Frontal cortex (tissue), 4 donors: ENCODE measurements around the gene TWIST2. TPM values are rescaled to one million over a fixed set of nuclear protein-coding genes. Genes with fewer than 3 reads are reported as not detected.

ENCODE experiments used
- DNase-seq, 2 donors: peaks; one replicate each; pipeline ENCODE4 v3.0.0; 2012; ENCODE audit warnings: low spot score in 2 of 2
- FAIRE-seq: peaks from 2 replicates; lab custom pipeline; 2012; peaks lifted over from hg19 to GRCh38; lab: Jason Lieb, UNC
- total RNA-seq: library from RNA; depleted of rRNA; stranded (reverse); fragments of >200 nt; gene quantifications from one replicate; pipeline ENCODE4 v1.2.3, GENCODE V29; 2014
- donor health status: control.
- donor health status: control.
- donor health status: control.

The TWIST2 gene
- total RNA-seq, 1 donor from 2014 or later, result not detected

DNA sequence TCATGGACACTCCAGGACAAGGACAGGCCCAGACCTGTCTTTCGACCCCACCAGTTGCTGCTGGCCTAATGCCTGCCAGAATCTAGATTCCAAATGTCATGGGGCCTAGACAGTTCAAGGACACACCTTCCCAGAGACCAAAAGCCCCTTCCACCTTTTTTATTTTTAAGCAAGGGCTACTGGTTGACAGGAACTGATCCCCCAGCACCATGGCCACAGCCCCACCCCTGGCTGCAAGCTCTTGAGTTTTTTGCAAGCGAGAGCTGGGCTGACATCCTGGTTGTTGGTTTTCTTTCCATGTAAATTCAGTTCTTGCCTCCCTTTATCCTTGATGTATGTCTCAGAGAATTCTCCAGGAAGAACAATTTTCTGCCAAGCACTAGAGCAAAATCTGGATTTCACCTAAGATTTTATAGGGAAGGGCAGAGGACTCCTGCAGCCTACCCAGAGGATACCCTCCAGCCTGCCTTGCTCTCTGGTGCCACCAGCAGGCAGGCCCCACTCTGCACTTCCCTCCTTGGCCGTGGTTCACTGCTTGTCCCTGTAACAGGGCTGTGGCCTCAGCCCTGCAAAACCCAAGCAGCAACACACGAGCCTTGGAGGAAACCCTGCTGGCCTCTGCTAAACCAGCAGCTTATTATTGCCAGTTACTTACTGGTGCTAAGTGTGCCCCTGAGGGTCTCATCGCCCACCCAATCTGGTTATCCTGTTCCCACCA lies 97.7 kb downstream of the TWIST2 start:
- FAIRE-seq, result no peak
- peak in 1 of 2 donors; percentile 37 for DNase-seq

DNA sequence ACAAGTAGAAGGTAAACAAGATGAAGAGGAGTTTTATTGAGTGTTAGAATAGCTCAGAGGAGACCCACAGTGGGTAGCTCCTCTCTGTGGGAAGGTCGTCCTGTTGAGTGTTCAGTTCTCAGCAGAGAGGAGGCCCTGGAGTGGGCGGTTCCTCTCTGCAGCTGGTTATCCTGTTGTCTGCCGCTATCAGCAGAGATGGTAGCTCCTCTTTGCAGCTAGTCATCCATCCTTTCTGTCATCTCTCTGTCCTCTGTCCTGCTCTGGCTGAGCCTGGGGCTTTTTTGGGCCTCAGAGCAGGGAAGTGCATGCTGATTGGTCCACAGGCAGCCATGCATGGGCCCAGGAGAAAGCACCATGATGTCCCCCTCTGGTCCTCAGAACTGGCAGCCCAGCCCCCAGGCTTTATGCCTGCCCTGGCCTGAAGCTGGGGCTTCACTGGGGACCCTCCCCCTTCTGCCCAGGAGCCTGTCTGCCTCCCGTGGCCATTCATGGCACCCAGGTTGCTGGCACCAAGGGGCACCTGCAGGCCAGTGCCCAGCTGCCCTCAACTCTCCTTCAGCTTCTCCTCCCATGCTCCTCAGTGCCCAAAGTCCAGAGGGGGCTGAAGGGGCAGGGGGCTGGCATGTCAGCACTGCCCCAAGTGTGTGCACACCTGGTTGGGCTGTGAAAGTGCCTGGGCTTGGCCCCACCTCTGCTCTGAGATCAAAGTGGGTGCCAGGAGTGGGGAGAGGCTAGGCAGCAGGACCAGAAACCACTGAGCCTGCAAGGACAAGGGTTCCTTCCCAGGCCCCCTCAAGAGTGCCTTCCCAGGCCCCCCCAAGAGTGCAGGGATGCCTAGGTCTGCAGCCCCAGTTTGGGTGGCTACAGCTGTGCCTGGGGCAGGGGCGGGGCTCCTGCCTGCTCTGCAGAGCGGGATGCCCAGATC lies 98.7 kb downstream of the TWIST2 start:
- DNase-seq (no peak), FAIRE-seq (no peak)

DNA sequence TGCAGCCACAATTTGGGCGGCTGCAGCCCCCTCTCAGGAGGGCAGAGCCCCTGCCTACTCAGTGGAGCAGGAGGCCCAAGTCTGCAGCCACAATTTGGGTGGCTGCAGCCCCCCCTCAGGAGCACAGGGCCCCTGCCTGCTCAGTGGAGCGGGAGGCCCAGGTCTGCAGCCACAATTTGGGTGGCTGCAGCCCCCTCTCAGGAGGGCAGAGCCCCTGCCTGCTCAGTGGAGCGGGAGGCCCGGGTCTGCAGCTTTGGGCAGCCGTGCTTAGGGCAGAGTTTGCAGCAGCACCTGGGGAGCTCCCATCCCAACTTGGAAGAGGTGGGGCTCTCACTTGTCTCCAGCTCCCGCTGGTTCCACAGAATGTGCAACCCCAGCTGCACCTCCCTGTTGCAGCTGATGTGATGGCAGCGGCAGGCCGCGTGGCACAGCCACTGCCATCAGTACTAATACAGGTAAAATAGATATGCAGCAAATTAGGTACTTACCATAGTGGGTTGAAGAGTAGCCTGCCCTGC lies 99.4 kb downstream of the TWIST2 start:
- FAIRE-seq (no peak), DNase-seq (no peak)

DNA sequence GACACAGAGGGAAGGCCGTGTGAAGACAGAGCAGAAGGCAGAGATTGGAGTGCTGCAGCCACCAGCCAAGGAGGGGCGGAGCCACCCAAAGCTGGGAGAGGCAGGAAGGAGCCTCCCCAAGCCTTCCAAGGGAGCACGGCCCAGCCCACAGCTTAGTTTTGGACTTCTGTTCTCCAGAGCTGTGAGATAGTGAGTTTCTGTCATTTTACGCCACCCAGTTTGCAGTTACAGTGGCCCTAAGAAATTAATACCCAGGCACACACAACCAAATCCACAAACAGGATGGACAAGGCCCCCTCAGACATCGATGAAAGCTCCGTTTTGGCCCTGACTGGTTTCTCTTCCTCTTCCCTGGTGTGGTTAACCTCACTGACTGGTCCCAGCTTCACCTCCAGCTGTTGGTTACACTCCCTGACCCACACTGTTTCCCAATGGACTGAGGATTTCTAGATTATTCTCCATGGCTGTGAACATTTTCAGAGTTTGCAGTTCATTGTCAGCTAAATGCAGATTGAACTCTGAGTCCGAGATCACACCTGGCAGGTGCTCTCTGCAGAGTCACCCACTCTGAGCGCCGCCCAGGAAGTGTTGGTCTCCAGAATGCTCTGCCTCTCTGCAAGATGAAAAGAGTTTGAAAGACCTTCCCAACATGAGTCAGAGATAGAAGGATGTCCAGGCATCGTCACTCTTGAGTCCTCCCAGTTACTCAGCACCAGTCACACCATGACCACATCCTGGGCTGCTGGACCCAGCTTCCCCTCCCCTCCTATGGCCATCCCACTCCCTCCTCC lies 100.2 kb downstream of the TWIST2 start:
- no peak for DNase-seq
- FAIRE-seq, result no peak

DNA sequence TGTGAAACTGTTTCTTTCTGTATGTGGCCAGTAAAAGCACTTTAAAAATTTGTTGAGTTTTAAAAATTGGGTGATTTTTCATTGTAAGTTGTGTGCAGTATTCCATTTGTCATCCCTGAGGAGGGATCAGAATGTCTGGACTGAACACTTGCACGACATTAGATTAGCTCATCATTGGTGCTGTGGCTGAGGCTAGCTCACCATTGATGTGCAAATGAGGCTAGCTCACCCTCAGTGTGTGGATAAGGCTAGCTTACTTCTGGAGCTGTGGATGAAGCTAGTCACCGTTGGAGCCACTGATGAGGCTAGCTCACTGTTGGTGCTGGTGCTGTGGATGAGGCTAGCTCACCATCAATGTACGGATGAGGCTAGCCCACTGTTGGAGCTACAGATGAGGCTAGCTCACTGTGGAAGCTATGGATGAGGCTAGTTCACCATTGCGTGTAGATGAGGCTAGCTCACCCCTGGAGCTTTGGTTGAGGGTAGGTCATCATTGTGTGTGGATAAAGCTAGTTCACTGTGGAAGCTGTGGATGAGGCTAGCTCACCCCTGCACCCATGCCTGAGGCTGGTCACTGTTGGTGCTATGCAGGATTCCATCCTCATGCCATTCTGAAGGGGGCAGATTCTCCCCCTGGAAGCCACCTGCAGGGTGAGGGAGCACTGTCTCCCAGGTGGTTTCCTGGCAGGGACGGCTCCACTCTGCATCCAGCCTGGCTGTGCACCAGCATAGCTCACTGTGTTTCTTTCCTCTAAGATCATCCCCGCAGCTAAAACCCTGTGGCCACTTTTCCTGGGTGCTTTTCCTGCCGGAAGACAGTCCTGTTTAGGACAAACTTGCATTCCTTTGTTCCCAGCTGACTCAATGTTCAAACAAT lies 101.1 kb downstream of the TWIST2 start:
- no peak for DNase-seq
- FAIRE-seq, result no peak

DNA sequence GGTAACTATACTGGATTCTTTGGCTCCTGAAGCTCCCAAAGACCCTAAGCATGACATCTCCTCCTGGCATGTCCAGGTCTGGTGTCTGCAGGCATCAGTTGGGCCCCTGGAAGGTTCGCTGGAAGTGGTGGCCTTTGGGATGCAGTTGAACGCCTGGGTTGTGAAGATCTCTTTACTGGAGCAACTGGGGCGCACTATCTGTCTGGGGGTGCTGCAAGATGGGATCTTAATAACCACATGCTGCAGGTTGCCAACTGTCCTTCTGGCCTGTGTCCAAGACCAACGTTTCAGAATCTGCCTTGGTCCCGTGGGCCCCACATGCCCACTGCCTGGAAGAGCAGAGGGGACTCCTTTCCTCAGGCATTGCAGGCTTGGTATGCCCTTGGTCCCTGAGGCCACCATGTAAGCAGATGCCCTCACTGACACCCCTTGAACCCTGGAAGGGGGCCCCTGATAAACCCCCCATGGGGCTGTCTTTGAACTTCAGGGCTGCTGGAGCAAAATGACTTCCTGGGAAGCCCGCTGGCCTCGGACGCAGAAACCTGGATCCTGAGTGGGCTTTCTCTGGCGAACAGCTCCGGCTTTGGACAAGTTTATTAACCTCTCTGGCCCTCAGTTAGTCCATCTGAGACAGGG lies 101.9 kb downstream of the TWIST2 start:
- FAIRE-seq, result no peak
- no peak for DNase-seq

DNA sequence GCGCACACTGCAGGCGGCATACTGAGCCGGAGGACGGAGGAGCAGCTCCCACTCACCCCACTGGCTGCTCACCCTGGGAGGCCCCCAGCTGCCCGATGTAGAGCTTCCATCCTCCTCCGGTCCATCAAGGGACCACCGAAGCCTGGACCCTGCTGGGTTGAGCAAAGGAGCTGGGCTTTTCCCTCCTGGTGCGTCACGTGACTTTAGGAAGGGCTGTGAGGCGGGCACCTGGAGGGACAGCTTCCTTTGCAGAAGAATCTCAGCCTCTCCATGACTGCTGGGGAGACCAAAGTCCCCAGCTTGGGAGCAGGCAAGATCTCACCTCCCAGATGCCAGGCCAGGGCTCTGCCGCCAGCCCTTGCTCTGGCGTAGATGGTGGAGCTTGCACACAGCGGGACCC lies 102.7 kb downstream of the TWIST2 start:
- no peak for FAIRE-seq
- DNase-seq, result no peak

DNA sequence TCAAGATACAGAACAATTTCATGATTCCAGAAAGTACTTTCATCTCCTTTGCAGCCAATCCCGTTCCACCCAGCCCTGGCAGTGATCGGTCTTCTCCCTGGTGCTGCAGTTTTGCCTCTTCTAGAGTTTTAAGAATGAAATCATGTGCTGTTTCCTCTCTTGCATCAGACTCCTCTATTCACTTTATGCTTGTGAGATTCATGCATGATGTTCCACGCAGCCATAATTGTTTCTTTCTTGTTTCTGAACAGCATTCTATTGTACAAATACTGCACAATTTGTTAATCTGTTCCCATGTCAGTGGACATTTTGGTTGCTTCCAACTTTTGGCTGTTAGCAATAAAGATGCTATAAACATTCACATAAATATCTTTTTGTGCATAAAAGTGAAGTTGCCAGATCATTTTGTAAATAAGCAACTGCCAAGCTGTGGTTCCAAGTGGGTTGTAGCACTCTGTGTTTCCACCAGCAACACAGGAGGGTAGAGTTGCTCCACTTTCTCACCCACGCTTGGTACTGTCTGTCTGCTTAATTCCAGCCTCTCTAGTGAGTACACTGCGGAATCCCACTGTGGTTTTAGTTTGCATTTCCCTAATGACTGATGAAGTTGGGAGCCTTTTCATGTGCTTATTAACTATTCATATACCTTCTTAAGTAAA lies 104.5 kb downstream of the TWIST2 start:
- FAIRE-seq, result no peak
- DNase-seq, result peak in 1 of 2 donors; percentile 34

DNA sequence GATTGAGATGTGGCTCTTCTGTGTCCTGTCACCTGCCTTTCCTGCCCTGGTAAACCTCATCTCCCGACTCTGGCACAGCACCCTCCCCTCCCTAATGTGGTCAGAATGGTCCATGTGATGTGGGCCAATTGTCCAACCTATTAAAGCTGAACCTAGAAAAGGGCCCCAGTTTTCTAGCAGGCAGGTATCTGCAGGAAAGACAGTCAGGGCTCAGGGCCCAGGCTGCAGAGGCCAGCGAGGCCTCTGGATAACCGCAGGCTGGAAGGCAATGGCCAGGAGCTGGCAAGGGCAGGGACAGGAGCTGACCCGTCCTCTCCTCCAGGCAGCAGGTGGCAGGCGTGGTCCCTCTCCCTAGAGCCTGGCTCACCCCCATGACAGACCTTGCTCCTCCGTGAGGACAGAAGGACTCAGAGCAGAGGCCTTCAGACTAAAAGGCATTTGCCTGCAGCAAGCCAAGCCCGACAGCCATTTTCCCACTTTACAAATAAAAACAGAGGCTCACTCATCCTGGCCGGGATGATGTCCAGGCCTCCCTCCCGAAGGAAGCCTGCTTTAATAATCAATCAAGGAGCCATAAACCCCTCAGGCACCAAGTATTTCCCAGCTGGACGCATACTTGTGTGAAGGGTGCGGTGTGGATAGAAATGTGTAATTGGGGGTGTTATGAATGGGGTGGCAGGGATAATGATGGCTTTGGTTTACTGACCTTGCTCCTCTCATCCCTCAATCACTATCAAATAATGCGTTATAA lies 107.1 kb downstream of the TWIST2 start:
- FAIRE-seq, result no peak
- no peak for DNase-seq

DNA sequence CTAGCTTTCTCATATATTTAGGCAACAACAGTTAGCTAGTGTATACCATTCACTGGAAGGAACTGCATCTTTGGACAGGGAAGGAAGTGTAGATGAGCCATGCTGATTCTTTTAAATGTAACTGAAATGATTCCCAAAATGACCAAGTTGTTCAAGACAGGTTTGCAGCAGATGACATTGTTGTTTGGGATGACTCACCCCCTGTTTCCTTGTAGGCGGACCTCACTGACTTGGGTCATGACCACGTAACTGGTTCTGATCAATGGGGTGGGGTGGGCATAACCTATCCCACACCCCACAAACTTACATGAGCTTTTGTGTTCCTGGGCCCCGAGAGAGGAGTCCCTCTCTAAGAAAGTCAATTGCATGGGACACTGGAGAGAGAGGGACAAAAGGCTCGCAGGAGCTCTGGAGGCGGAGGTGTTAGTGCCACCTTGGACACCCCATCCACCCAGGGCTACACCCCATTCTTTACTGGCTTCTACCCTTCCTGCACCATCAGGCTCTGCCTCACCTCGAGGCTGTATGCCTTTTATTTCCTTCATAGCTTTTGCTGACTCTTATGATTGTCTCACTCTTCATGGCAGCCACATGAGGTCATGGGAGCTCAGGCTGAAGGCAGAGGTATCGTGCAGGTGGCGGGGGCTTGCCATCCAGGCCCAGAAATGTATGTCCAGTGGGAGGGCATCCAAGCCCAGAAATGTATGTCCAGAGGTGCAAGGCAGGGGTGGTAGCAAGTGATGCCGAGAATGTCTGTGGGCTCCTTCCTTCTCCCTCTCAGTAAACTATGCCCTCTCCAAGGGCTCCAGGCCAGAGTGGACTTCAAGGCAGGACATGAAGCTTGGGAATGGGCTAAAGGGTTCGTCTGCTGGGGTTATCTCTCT lies 108.0 kb downstream of the TWIST2 start:
- FAIRE-seq, result no peak
- no peak for DNase-seq

DNA sequence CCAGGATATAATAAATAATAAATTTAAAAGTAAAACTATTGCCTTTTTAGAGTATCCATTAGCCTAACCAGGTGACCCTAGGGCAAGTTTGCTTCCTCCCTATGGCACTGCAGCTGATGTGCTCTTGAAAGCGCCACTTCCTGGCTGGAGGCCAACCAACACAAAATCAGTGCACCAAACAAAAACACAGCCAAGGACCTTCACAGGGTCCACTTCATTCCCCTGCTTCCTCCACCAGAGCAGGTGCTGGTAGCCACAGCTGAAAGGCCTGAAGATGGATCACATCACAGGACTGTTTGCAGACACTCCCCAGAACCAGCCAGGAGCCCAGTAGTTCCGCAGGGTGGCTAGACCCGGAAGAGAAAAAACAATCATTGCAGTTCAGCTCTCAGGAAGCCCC lies 108.8 kb downstream of the TWIST2 start:
- FAIRE-seq (no peak), DNase-seq (no peak)
